ENCODE measurements around the gene PCCB.
A peak's percentile ranks its signal among the peaks of the same experiment; 100 is the strongest.
"Not testable (repeated sequence)": the region's sequence is repeated elsewhere in the genome, so short reads cannot be mapped to it uniquely, and the experiment has no call there.

The PCCB gene

DNA sequence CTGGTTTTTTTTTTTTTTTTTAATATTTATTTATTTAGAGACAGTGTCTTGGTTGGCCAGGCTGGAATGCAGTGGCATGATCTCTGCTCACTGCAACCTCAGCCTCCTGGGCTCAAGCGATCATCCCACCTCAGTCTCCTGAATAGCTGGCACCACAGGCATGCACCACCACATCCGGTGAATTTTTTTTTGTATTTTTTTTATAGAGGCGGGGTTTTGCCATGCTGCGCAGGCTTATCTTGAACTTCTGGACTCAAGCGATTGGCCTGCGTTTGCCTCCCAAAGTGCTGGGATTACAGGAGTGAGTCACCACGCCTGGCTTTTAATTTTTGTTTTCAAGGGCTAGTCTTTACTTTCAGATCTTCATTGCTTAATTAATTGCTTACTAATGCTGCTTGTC lies 13.1 kb downstream of the PCCB start:
- DNase-seq (ENCODE audit: low read depth) = no peak

GRCh38 chr3:136266468-136267125 lies 16.5 kb downstream of the PCCB start:
- DNase-seq (ENCODE audit: low read depth) = not testable (repeated sequence)

DNA sequence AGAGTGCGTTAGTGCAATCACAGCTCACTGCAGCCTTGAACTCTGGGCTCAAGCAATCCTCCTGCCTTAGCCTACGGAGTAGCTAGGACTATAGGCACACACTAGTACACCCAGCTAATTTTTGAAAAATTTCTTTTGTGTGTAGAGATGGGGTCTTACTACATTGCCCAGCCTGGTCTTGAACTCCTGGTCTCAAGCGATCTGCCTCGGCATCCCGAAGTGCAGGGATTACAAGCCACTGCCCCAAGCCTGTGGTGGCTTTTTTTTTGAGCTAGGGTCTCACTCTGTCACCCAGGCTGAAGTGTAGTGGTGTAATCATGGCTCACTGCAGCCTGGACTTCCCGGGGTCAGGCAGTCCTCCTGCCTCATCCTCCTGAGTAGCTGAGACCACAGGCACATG lies 17.1 kb downstream of the PCCB start:
- DNase-seq (ENCODE audit: low read depth) = no peak

- DNase-seq (ENCODE audit: low read depth) = no peak
Measured at GRCh38 chr3:136270179-136270578, 20.0 kb downstream of the PCCB start.

GRCh38 chr3:136271626-136272025 lies 21.5 kb downstream of the PCCB start:
- not testable (repeated sequence) for DNase-seq (ENCODE audit: low read depth)

DNA sequence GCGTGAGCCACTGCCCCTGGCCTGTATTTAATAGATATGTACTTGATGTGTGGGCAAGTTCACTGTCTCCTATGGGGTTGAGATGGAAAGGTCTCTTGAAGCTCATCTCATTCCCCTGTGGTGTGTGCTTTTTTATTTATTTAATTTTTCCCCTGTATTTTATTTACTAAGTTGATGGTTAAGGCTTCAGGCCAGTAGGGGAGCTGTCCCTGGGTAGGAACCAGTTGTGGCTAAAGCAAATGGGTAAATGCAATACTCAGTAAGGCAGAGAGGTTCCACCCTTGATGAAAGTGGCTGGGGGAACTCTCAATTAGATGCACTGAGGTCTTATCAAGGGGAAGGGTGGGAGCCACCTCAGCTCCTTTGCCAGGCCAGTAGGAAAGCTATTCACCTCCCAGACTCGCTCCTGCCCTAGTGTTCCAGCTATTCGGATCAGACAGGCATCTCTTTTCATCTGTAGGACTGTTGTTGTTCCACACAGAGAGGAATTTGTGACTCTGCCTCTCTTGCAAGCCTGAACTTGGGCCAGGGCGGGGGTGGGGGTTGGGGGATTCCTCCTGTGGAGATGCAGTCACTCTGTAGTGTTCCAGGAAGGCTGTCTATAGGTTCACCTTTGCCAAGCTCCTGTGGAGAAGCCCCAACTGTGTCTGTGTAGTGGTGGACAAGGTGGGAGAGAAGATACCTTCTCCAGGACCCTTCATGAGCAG lies 26.1 kb downstream of the PCCB start:
- no peak for DNase-seq (ENCODE audit: low read depth)

DNA sequence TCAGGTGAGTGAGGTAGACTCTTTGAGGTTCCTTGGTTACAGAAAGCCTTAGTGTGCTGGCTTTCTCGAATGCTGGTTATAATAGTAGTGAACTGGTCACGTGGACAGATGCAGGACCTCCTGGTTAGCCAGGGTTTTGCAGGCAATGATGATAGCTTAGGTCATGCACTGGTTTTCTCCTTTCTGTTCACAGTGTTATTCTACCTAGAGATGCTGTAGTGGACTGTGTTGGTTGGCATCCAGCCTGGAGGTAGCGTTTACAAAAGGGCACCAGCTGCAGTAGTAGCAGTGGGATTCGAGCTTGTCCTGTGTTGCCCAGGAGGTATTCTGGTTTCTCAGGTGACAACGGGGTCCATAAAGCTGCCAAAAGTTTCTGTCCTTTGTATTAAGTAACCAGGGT lies 27.0 kb downstream of the PCCB start:
- DNase-seq (ENCODE audit: low read depth) = no peak

DNA sequence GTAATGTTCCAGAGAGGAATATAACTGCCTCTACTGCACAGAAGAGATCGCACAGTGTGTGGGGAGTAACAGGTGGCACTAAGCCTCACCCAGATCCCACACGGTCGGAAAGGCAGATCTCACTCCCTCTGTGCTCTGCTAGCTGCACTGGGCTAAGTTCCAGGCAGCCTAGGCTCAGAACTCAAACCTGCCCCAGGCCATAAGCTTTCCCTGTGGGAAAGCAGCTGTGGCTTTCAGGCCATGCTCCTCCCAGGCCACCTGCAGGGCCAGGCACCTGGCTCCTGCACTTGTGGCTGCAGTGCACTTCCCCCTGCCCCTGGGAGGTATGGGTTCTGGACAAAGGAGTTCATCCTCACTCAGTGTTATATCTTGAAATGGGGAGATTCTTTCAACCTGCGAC lies 27.5 kb downstream of the PCCB start:
- DNase-seq (ENCODE audit: low read depth) = no peak

- no peak for DNase-seq (ENCODE audit: low read depth)
Measured at GRCh38 chr3:136279092-136279491, 29.0 kb downstream of the PCCB start.

GRCh38 chr3:136280961-136281360 lies 30.8 kb downstream of the PCCB start:
- DNase-seq (ENCODE audit: low read depth) = no peak

- no peak for DNase-seq (ENCODE audit: low read depth)
Measured at GRCh38 chr3:136281966-136282520, 31.9 kb downstream of the PCCB start.

- no peak for DNase-seq (ENCODE audit: low read depth)
Measured at GRCh38 chr3:136283627-136284026, 33.5 kb downstream of the PCCB start.

- DNase-seq (ENCODE audit: low read depth) = no peak
Measured at GRCh38 chr3:136291302-136291701, 41.2 kb downstream of the PCCB start.

DNA sequence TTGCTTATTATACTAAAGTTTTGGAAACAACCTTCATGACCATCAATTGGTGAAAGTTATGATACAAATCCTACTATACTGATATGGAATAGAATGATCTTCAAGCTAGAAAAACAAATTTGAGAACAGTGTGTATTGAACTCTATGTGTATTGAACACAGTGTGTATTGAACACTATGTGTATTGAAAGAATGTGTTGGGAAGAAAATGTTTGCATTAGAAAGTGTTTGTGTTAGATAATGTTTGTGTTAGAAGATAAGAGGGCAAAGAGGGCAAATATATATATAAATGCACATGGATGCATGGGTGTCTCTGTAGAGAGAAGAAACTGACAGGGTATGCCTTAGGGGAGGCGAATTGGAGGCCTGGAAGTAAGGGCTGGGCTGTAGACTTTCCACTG lies 42.4 kb downstream of the PCCB start:
- no peak for DNase-seq (ENCODE audit: low read depth)

- DNase-seq (ENCODE audit: low read depth) = no peak
Measured at GRCh38 chr3:136293279-136293678, 43.1 kb downstream of the PCCB start.

DNA sequence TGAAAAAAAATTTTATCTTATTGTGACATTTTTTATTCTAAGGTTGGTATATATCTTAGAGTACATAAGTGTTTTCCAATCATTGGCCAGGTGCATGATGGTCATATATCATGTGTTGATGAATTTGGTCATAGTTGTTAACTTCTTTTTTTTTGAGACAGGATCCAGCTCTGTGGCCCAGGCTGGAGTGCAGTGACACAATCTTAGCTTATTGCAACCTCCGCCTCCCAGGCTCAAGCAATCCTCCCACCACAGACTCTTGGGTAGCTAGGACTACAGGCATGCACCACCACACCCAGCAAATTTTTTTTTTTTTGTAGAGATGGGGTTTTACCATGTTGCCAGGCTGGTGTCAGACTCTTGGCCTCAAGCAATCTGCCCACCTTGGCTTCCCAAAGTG lies 44.0 kb downstream of the PCCB start:
- DNase-seq (ENCODE audit: low read depth) = no peak

DNA sequence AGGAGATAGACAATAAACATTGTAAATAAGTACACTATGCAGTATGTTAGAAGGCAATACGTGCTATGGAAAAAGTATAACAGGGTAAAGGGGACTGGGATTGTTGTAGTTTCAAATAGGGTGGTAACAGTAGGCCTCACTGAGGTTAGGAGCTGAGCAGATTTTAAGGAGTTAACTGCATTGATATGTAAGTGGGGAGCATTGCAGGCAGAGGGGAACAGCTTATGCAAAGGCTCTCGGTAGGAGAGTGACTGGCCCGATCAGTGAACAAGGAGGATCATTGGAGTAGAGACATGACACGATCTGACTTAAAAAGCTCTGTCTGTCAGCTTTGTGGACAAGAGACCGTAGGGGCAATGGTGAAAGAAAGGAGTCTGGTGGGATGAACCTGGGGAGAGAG lies 46.8 kb downstream of the PCCB start:
- no peak for DNase-seq (ENCODE audit: low read depth)

- no peak for DNase-seq (ENCODE audit: low read depth)
Measured at GRCh38 chr3:136297826-136298225, 47.7 kb downstream of the PCCB start.

DNA sequence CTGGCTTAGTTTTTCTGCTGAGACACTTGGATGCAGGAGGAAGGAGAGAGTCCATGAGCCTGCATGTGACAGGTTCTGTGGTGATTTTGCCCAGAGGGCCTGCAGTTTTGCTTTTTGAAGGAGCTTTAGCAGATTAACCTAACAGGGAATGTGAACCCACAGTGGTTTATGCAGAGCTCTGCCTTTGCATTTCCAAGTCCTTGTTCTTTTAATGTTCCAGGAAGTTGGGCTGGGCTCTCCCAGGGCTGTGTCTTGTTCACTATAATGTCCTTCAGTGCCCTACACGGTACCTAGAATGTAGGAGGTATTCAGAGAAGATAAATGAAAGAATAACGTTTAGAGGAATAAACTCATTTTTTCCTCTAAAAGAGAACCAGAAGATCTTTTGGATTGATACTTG lies 50.3 kb downstream of the PCCB start:
- DNase-seq (ENCODE audit: low read depth) = no peak

GRCh38 chr3:136305879-136306278 lies 55.7 kb downstream of the PCCB start:
- peak; percentile 39 for DNase-seq (ENCODE audit: low read depth)

DNA sequence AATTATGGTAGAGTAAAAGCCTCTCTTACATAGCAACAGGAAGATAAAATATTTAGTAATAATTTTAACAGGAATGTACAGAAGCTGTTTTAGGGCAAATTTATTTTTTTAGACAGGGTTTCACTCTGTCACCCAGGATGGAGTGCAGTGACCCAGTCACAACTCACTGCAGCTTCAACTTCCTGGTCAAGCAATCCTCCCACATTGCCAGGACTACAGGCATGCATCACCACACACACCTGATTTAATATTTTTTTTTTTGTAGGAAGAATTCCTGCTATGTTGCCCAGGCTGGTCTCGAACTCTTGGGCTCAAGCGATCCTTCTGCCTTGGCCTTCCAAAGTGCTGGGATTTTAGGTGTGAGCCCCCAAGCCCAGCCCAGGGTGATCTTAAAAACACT lies 61.1 kb downstream of the PCCB start:
- DNase-seq (ENCODE audit: low read depth) = no peak

DNA sequence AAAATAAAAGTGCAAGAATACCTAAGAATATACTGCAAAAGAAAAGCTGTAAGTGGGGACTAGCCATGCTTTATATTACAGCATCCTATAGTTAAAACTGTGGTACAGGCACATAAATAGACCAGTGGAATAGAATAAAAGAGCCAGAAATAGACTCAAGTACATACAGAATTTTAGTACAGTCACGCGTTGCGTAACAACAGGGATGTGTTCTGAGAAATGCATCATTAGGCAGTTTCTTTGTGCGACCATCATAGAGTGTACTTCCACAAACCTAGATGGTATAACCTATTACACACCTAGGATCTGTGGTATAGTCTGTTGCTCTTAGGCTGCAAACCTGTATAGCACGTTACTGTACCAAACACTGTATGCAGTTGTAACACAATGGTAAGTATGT lies 61.8 kb downstream of the PCCB start:
- DNase-seq (ENCODE audit: low read depth) = no peak

GRCh38 chr3:136326316-136326715 lies 76.2 kb downstream of the PCCB start:
- DNase-seq (ENCODE audit: low read depth) = no peak

DNA sequence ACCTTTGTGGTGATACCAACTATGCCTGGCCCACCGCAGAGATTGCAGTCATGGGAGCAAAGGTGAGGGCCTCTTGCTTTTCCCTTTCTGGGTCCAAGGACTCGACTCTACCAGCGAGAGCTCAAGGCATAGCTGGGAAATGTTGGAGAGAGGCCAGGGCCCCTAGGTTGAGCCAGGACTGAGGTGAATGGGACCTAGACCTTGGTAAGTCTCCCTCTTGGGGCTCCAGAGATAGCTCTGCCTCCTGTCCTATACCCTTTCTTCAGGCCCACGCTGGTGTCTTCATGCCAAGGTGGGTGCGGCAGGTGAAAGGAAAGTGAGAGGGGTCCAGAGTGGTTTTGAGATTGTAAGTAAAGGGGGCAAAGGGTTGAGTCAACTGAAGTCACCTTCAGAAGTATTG lies 77.5 kb downstream of the PCCB start:
- DNase-seq (ENCODE audit: low read depth) = no peak
